Endothelial cell of umbilical vein (primary cell): ENCODE results near the gene NOTCH1. TPM values are rescaled to one million over a fixed set of nuclear protein-coding genes. Genes with fewer than 3 reads are reported as not detected.

Experiments used
- BruUV-seq: library from RNA; stranded (reverse); fragments of 400-500 nt; replicated peaks from 2 replicates; lab custom pipeline; 2021; lab: Mats Ljungman, UMichigan
- CTCF ChIA-PET: fragments of 300-600, 350-600 bp; sonication (Branson Sonifier 250); formaldehyde crosslinking; loops from one replicate; lab custom pipeline; 2021; ENCODE audit warnings: antibody characterized with exemption, inconsistent platforms; lab: Charles Lee
- POLR2A ChIA-PET: fragments of 300-600, 350-600 bp; sonication (Branson Sonifier 250); formaldehyde crosslinking; loops from one replicate; lab custom pipeline; 2021; ENCODE audit warnings: antibody characterized with exemption, inconsistent platforms; lab: Charles Lee
- DNase-seq: peaks from one replicate; pipeline ENCODE4 v3.0.0-alpha.2; 2011; ENCODE audit warnings: low read depth, low spot score
- FAIRE-seq: peaks from 2 replicates; lab custom pipeline; 2011; peaks lifted over from hg19 to GRCh38; lab: Jason Lieb, UNC
- H2AFZ ChIP-seq: 2 replicates; pipeline ENCODE4 v1.6.0; 2012; ENCODE audit warnings: low read depth, low read length, control low read depth, inconsistent platforms
- H3K27ac ChIP-seq: 2 replicates; pipeline ENCODE4 v1.5.1; 2011; ENCODE audit warnings: low read depth, mild to moderate bottlenecking, control low read depth, low read length, moderate library complexity; ENCODE audit not compliant: insufficient read depth
- H3K27me3 ChIP-seq, 2 experiments: 2 replicates each; pipeline versions ENCODE4 v1.6.0 to v1.6.1; 2011; ENCODE audit warnings: low read length in 2 of 2, mixed read lengths in 1 of 2; ENCODE audit not compliant: control insufficient read depth in 2 of 2, insufficient read depth in 2 of 2
- H3K36me3 ChIP-seq, 2 experiments: 2 replicates in 1 of 2; 3 replicates in 1 of 2; pipeline ENCODE4 v1.5.1; 2011; ENCODE audit warnings: low read length in 2 of 2, mild to moderate bottlenecking in 1 of 2, moderate library complexity in 1 of 2; ENCODE audit not compliant: control insufficient read depth in 2 of 2, insufficient read depth in 2 of 2; ENCODE audit errors: extremely low read depth in 1 of 2
- H3K4me1 ChIP-seq: 3 replicates; pipeline ENCODE4 v1.5.1; 2011; ENCODE audit warnings: mild to moderate bottlenecking, low read length; ENCODE audit not compliant: control insufficient read depth, insufficient read depth; ENCODE audit errors: extremely low read depth
- H3K4me2 ChIP-seq: 2 replicates; pipeline ENCODE4 v1.6.1; 2011; ENCODE audit warnings: low read length, control low read depth, mixed read lengths; ENCODE audit not compliant: insufficient read depth
- H3K4me3 ChIP-seq, 3 experiments: fragments of 200-600 bp in 1 of 3; sonication (generic), shearing (Covaris generic) in 1 of 3; replicated peaks in 1 of 3; 2 replicates each; pipeline ENCODE4 v1.5.1; 2011 to 2016; ENCODE audit warnings: control low read depth in 3 of 3, low read length in 3 of 3, mild to moderate bottlenecking in 2 of 3, inconsistent platforms in 1 of 3, low read depth in 1 of 3, moderate library complexity in 1 of 3; ENCODE audit not compliant: insufficient read depth in 1 of 3
- H3K79me2 ChIP-seq: 2 replicates; pipeline ENCODE4 v1.6.0; 2012; ENCODE audit warnings: low read length, inconsistent platforms; ENCODE audit not compliant: control insufficient read depth, insufficient read depth
- H3K9ac ChIP-seq: replicated peaks from 2 replicates; pipeline ENCODE3; 2011; ENCODE audit warnings: low read length, control low read depth; ENCODE audit not compliant: insufficient read depth; ENCODE audit errors: extremely low read depth
- H3K9me1 ChIP-seq: replicated peaks from 3 replicates; pipeline ENCODE4 v1.6.0; 2011; ENCODE audit warnings: mild to moderate bottlenecking, low read length; ENCODE audit not compliant: control insufficient read depth, insufficient read depth; ENCODE audit errors: extremely low read depth
- H3K9me3 ChIP-seq: replicated peaks from 2 replicates; pipeline ENCODE4 v1.5.1; 2012; ENCODE audit warnings: low read length, inconsistent platforms; ENCODE audit not compliant: control insufficient read depth, insufficient read depth
- H4K20me1 ChIP-seq: replicated peaks from 2 replicates; pipeline ENCODE3; 2011; ENCODE audit warnings: mild to moderate bottlenecking, low read length; ENCODE audit not compliant: control insufficient read depth, insufficient read depth; ENCODE audit errors: extremely low read depth
- CTCF ChIP-seq, 2 donors: IDR thresholded peaks; 1 replicate in 1 of 2; 2 replicates in 1 of 2; pipeline ENCODE4 v1.5.1; 2011; ENCODE audit warnings: low read length in 2 of 2, mild to moderate bottlenecking in 2 of 2, moderate library complexity in 2 of 2, control low read depth in 1 of 2, inconsistent platforms in 1 of 2, low read depth in 1 of 2; ENCODE audit not compliant: insufficient read depth in 1 of 2; ENCODE audit errors: extremely low read depth in 1 of 2
- EZH2 ChIP-seq: IDR thresholded peaks from 2 replicates; pipeline ENCODE4 v1.6.1; 2012; ENCODE audit warnings: borderline replicate concordance, low read depth, mild to moderate bottlenecking, moderate library complexity, low read length, inconsistent platforms; ENCODE audit not compliant: severe bottlenecking
- FOS ChIP-seq: IDR thresholded peaks from 2 replicates; pipeline ENCODE4 v1.6.1; 2011; ENCODE audit warnings: mild to moderate bottlenecking, low read length, moderate library complexity, borderline replicate concordance; ENCODE audit not compliant: insufficient read depth
- GATA2 ChIP-seq: IDR thresholded peaks from 2 replicates; pipeline ENCODE4 v1.7.0; 2011; ENCODE audit warnings: low read depth, mild to moderate bottlenecking, moderate library complexity, mixed read lengths, low read length; ENCODE audit not compliant: insufficient read length, insufficient read depth
- JUN ChIP-seq: IDR thresholded peaks from 2 replicates; pipeline ENCODE4 v1.6.1; 2011; ENCODE audit warnings: borderline replicate concordance, low read depth; ENCODE audit not compliant: insufficient read length, insufficient read depth
- MAX ChIP-seq: IDR thresholded peaks from 2 replicates; pipeline ENCODE4 v1.6.1; 2011; ENCODE audit not compliant: insufficient read depth, insufficient read length
- MYC ChIP-seq: IDR thresholded peaks from one replicate; pipeline ENCODE4 v1.6.1; 2011; ENCODE audit warnings: mild to moderate bottlenecking, low read depth, low read length
- POLR2A ChIP-seq: IDR thresholded peaks from 2 replicates; pipeline ENCODE4 v1.6.1; 2012; ENCODE audit warnings: low read depth, mild to moderate bottlenecking, control low read depth, low read length
- POLR2AphosphoS5 ChIP-seq: IDR thresholded peaks from 2 replicates; pipeline ENCODE4 v1.6.1; 2012; ENCODE audit warnings: low read depth, mild to moderate bottlenecking, control low read depth, low read length, moderate library complexity; ENCODE audit not compliant: insufficient read depth
- dilution Hi-C: fragments of 300-500 bp; cut with MboI; formaldehyde crosslinking; loops from one replicate; pipeline ENCODE4 v1.15.0; 2019; ENCODE audit warnings: low sequenced_read_pairs; ENCODE audit not compliant: extremely low pct_ligation_motif_present
- intact Hi-C: fragments of 100-400 bp; cut with micrococcal nuclease; formaldehyde crosslinking; loops from one replicate; pipeline ENCODE4 v1.10.0; 2022
- polyA plus RNA-seq, 4 experiments: library from polyadenylated mRNA; depleted of rRNA in 3 of 4; stranded (reverse) in 3 of 4; unstranded in 1 of 4; fragments of >200 nt; gene quantifications; 2 replicates each; pipeline versions ENCODE4 v1.2.1 to v1.2.3, GENCODE V29; 2011 to 2012; ENCODE audit warnings: missing spikeins in 1 of 4
- total RNA-seq: library from RNA; stranded (reverse); gene quantifications from 2 replicates; pipeline ENCODE4 v1.2.3, GENCODE V29; 2021

The NOTCH1 gene
- total and polyA plus RNA-seq, 2 donors (not counting 3 experiments of a cell fraction or from before 2014, with no cell fraction given) = 31.7 to 153 TPM

DNA sequence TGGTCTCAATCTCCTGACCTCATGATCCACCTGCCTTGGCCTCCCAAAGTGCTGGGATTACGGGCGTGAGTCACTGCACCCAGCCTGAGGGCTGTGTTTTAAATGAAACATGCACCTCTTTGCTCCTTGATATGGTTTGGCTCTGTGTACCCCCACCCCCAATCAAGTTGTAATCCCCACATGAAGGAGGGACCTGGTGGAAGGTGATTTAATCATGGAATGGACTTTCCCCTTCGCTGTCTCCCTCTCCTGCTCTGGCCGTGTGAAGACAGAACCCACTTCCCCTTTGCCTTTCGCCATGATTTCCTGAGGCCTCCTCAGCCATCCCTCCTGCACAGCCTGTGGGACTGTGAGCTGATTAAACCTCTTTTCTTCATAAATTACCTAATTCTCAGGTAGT, 12.5 kb upstream of the NOTCH1 start:
- POLR2A ChIA-PET = no interaction called here
- dilution Hi-C loops (loop anchor here (10.0 kb wide), 1 partner anchor 74 kb away; the partner anchor contains the start of gene SEC16A), intact Hi-C loops (no loop called here)
- DNase-seq (no peak), FAIRE-seq (no peak)
- no peaks in the 10 kb centered on the region for H3K36me3 ChIP-seq
- H4K20me1 ChIP-seq = no peaks in the 10 kb centered on the region
- TF ChIP-seq POLR2AphosphoS5 (no peak), GATA2 (no peak), MAX (no peak), CTCF (IDR thresholded peaks at IDR 0.05; ENCODE audit: extremely low read depth in 1 of 2, insufficient read depth in 1 of 2, low read depth in 1 of 2, low read length in 2 of 2) (no peak), JUN (no peak), MYC (no peak), POLR2A (no peak), EZH2 (no peak), FOS (no peak)
- H3K4me3 ChIP-seq = no peak overlapping the region
- no peaks in the 10 kb centered on the region for H3K9me3 ChIP-seq
- no peaks in the 10 kb centered on the region for H3K27me3 ChIP-seq
- H3K9ac ChIP-seq = no peak overlapping the region
- H3K27ac ChIP-seq = no peak overlapping the region
- no peaks in the 10 kb centered on the region for H3K9me1 ChIP-seq
- no TSS peak for BruUV-seq
- H2AFZ ChIP-seq = no peak overlapping the region
- CTCF ChIA-PET = interaction anchor here (0.7 to 1.0 kb wide), 2 partner anchors 11 to 122 kb away, joined by 3 to 5 read pairs; no protein-coding TSS in a partner anchor
- H3K4me1 ChIP-seq = no peaks in the 10 kb centered on the region
- no peaks in the 10 kb centered on the region for H3K79me2 ChIP-seq
- H3K4me2 ChIP-seq = no peak overlapping the region
